Anterior cingulate cortex (tissue), 58 donors: ENCODE data around the gene COL6A1.

ENCODE experiments used
- DNase-seq, 58 donors: peaks; one replicate each; lab custom pipeline; 2025; lab: John Stamatoyannopoulos, UW

COL6A1 gene

GRCh38 chr21:45979651-45980050 is 1.9 kb upstream of the COL6A1 start:
- no peak for DNase-seq

- no peak for DNase-seq
These were observed 1.3 kb upstream of the COL6A1 start for GRCh38 chr21:45980271-45980670.

- no peak for DNase-seq
These were observed 873 bp upstream of the COL6A1 start for GRCh38 chr21:45980697-45981096.

GRCh38 chr21:45982092-45982757 is 655 bp downstream of the COL6A1 start:
- DNase-seq = peak in 1 of 58 donors; percentile 21

- no peak for DNase-seq
These were observed 1.4 kb downstream of the COL6A1 start for GRCh38 chr21:45982758-45983648.

- no peak for DNase-seq
These were observed 2.0 kb downstream of the COL6A1 start for GRCh38 chr21:45983649-45983965.

GRCh38 chr21:45983981-45984551 is 2.5 kb downstream of the COL6A1 start:
- DNase-seq = no peak

- no peak for DNase-seq
These were observed 3.1 kb downstream of the COL6A1 start for GRCh38 chr21:45984584-45985095.

- DNase-seq = no peak
These were observed 4.1 kb downstream of the COL6A1 start for GRCh38 chr21:45985471-45986315.

GRCh38 chr21:45986316-45987051 is 4.9 kb downstream of the COL6A1 start:
- DNase-seq = no peak

- DNase-seq = no peak
These were observed 5.6 kb downstream of the COL6A1 start for GRCh38 chr21:45987121-45987711.

GRCh38 chr21:45988366-45989347 is 7.1 kb downstream of the COL6A1 start:
- no peak for DNase-seq

GRCh38 chr21:45989355-45990048 is 7.9 kb downstream of the COL6A1 start:
- no peak for DNase-seq

- DNase-seq = no peak
These were observed 8.6 kb downstream of the COL6A1 start for GRCh38 chr21:45990049-45990711.

- no peak for DNase-seq
These were observed 9.4 kb downstream of the COL6A1 start for GRCh38 chr21:45990741-45991605.
